ENCODE data around the gene IL16.

- TF ChIP-seq REST (IDR thresholded peaks at IDR 0.05; ENCODE audit: borderline replicate concordance): no peak
- no peak for TF ChIP-seq CTCF (IDR thresholded peaks at IDR 0.05; ENCODE audit: poor library complexity, severe bottlenecking)
- TF ChIP-seq EP300 (conservative IDR thresholded peaks at IDR 0.05; ENCODE audit: poor library complexity, severe bottlenecking): no peak
- TF ChIP-seq POLR2AphosphoS5 (IDR thresholded peaks at IDR 0.05): no peak
- TF ChIP-seq TAF1 (IDR thresholded peaks at IDR 0.05; ENCODE audit: low read depth): no peak
- TF ChIP-seq EZH2 (IDR thresholded peaks at IDR 0.05; ENCODE audit: borderline replicate concordance, insufficient read depth, low read length, poor library complexity, severe bottlenecking): no peak
- no peak for TF ChIP-seq RAD21 (conservative IDR thresholded peaks at IDR 0.05)
- no peak for TF ChIP-seq SMC3 (conservative IDR thresholded peaks at IDR 0.05; ENCODE audit: poor library complexity)
- TF ChIP-seq MXI1 (conservative IDR thresholded peaks at IDR 0.05; ENCODE audit: poor library complexity, severe bottlenecking): no peak
These were observed 163.8 kb downstream of the IL16 start for GRCh38 chr15:81360491-81360890.

Measured in neural cell (in vitro differentiated cells).